HG02943 (cell line): ENCODE measurements around the gene LRRC4B.

Experiments
- ATAC-seq: cut with Tn5 transposase; IDR thresholded peaks from one replicate; pipeline ENCODE4 v1.9.1; 2021; ENCODE audit warnings: mild to moderate bottlenecking, low read depth, moderate library complexity; ENCODE audit not compliant: unreplicated experiment

Gene LRRC4B

GRCh38 chr19:50554212-50554611 is 14.0 kb downstream of the LRRC4B start:
- ATAC-seq, result no peak

GRCh38 chr19:50553134-50553703 is 15.0 kb downstream of the LRRC4B start:
- ATAC-seq, result no peak

GRCh38 chr19:50552540-50552939 is 15.7 kb downstream of the LRRC4B start:
- no peak for ATAC-seq

- ATAC-seq, result no peak
Observed at GRCh38 chr19:50551715-50552187, 16.5 kb downstream of the LRRC4B start.

- no peak for ATAC-seq
Observed at GRCh38 chr19:50551034-50551714, 17.1 kb downstream of the LRRC4B start.

- ATAC-seq, result no peak
Observed at GRCh38 chr19:50550594-50550966, 17.7 kb downstream of the LRRC4B start.

- no peak for ATAC-seq
Observed at GRCh38 chr19:50549927-50550593, 18.2 kb downstream of the LRRC4B start.

- ATAC-seq, result no peak
Observed at GRCh38 chr19:50549059-50549926, 18.9 kb downstream of the LRRC4B start.

- no peak for ATAC-seq
Observed at GRCh38 chr19:50548191-50549058, 19.8 kb downstream of the LRRC4B start.

- no peak for ATAC-seq
Observed at GRCh38 chr19:50547385-50548190, 20.6 kb downstream of the LRRC4B start.

- no peak for ATAC-seq
Observed at GRCh38 chr19:50546527-50547221, 21.6 kb downstream of the LRRC4B start.

- no peak for ATAC-seq
Observed at GRCh38 chr19:50542943-50543342, 25.3 kb downstream of the LRRC4B start.

- no peak for ATAC-seq
Observed at GRCh38 chr19:50537769-50538230, 30.4 kb downstream of the LRRC4B start.

GRCh38 chr19:50537306-50537685 is 30.9 kb downstream of the LRRC4B start:
- no peak for ATAC-seq

- no peak for ATAC-seq
Observed at GRCh38 chr19:50536662-50537305, 31.5 kb downstream of the LRRC4B start.

- no peak for ATAC-seq
Observed at GRCh38 chr19:50535672-50536187, 32.5 kb downstream of the LRRC4B start.

GRCh38 chr19:50534478-50534877 is 33.8 kb downstream of the LRRC4B start:
- no peak for ATAC-seq

GRCh38 chr19:50532952-50533351 is 35.3 kb downstream of the LRRC4B start:
- ATAC-seq, result no peak
